ENCODE data around the gene LRRC75B. TPM values are rescaled to one million over a fixed set of nuclear protein-coding genes. Genes with fewer than 3 reads are reported as not detected.
"Not testable (repeated sequence)": the region's sequence is repeated elsewhere in the genome, so short reads cannot be mapped to it uniquely, and the experiment has no call there.

Gene LRRC75B
- total RNA-seq, 1 experiment from 2014 or later, result 0.86 TPM

DNA sequence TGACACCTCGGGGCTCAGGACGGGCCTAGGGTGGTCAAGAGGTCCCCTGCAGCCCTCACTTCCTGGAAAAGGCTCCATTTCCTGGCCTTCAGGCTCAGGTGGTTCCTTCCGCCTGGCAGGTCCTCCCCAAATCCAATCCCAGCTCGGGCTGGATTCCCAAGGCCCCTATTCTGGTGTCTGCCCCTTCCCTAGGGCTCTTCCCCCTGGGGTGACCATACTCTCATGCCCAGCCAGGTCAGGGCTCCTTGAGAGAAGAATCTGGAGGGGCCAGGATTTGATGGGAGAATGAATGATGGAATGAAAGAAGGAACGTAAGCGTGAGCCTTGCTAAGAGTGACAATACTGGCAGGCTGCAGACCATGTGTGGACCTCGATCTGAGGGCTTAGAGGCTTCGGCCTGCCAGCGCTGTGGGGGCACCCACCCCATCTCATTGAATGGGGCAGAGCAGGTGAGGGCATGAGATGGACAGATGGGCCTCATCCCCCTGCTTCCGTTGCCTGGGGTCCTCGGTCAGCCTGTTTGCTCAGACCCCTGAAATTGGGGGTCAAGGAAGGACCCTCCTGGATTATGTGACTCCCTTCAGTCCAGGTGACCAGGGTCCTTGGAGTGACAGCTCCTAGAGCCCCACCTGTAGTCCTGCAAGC is 9.4 kb upstream of the LRRC75B start:
- CTCF ChIA-PET; H3K9me3 ChIP-seq (ENCODE audit: low read depth, low read length, poor library complexity, severe bottlenecking); intact Hi-C loops (cut with micrococcal nuclease; ENCODE audit: unreplicated experiment); H3K4me1 ChIP-seq (ENCODE audit: insufficient read depth, low read length, poor library complexity, severe bottlenecking); BruUV-seq (replicated peaks); H3K27me3 ChIP-seq (replicated peaks; ENCODE audit: insufficient read depth, low read depth, low read length, poor library complexity); DNase-seq (ENCODE audit: low spot score); H3K36me3 ChIP-seq (ENCODE audit: insufficient read depth, low read length, poor library complexity, severe bottlenecking); H3K27ac ChIP-seq (ENCODE audit: low read depth, low read length, poor library complexity, severe bottlenecking); H3K4me3 ChIP-seq (ENCODE audit: low read depth, low read length, poor library complexity, severe bottlenecking); POLR2A ChIA-PET (ENCODE audit: low non-redundant PET): not testable (repeated sequence)

DNA sequence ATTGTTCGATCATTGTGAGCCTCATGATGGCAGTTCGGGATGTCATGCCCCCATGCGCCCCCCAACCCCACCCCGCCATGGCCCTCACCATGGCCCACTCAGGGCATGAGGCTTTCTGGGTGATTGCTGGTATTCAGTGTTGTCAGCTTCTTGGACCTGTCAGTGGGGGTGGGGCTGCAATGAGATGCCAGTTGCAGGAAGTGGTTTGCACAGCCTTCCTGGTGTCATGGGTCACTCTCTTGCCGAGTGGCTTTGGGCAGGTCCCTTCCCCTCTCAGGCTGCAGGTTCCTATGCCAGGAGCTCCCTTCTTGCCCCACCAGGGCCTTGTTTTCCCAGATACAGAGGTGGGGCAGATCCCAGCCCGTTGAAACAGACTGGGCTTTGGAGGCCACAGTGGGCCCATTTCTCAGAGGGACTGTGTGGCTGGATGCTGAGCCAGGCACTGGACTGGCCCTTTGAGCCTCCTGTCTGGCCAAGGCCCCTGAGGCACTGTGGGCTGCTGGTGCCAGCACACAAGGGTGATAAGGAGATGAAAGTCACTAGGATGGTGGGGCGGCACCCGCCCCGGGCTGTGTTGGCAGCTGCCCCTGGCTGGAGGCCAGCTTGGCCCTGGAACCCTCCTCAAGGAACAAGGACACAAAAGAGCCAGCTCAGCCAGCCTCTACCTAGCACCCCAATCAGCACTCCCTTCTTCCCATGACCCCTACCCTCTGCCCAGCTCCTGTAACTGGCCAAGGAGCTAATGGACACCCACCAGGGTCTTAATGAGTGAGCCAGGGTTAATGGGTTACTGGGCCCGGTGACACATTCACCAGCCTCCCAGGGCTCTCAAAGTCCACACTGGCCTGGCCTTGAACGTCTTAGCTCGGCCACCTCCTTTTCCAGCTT is 8.6 kb upstream of the LRRC75B start:
- intact Hi-C loops (cut with micrococcal nuclease; ENCODE audit: unreplicated experiment), result no loop called here
- no TSS peak for BruUV-seq (replicated peaks)
- TF ChIP-seq, protein P1, sequence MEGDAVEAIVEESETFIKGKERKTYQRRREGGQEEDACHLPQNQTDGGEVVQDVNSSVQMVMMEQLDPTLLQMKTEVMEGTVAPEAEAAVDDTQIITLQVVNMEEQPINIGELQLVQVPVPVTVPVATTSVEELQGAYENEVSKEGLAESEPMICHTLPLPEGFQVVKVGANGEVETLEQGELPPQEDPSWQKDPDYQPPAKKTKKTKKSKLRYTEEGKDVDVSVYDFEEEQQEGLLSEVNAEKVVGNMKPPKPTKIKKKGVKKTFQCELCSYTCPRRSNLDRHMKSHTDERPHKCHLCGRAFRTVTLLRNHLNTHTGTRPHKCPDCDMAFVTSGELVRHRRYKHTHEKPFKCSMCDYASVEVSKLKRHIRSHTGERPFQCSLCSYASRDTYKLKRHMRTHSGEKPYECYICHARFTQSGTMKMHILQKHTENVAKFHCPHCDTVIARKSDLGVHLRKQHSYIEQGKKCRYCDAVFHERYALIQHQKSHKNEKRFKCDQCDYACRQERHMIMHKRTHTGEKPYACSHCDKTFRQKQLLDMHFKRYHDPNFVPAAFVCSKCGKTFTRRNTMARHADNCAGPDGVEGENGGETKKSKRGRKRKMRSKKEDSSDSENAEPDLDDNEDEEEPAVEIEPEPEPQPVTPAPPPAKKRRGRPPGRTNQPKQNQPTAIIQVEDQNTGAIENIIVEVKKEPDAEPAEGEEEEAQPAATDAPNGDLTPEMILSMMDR (conservative IDR thresholded peaks at IDR 0.05; ENCODE audit: low read depth, low read length), result no peak
- TF ChIP-seq EZH2 (IDR thresholded peaks at IDR 0.05; ENCODE audit: borderline replicate concordance, low read depth, low read length, poor library complexity, severe bottlenecking), result no peak
- CTCF ChIA-PET, result no interaction called here
- H3K4me1 ChIP-seq (ENCODE audit: insufficient read depth, low read length, poor library complexity, severe bottlenecking), result no peaks in the 10 kb centered on the region
- POLR2A ChIA-PET (ENCODE audit: low non-redundant PET), result no interaction called here
- no peak overlapping the region for H3K4me3 ChIP-seq (ENCODE audit: low read depth, low read length, poor library complexity, severe bottlenecking)
- no peaks in the 10 kb centered on the region for H3K36me3 ChIP-seq (ENCODE audit: insufficient read depth, low read length, poor library complexity, severe bottlenecking)
- no peak overlapping the region for H3K27ac ChIP-seq (ENCODE audit: low read depth, low read length, poor library complexity, severe bottlenecking)
- DNase-seq (ENCODE audit: low spot score), result no peak
- no peaks in the 10 kb centered on the region for H3K27me3 ChIP-seq (replicated peaks; ENCODE audit: insufficient read depth, low read depth, low read length, poor library complexity)
- H3K9me3 ChIP-seq (ENCODE audit: low read depth, low read length, poor library complexity, severe bottlenecking), result no peaks in the 10 kb centered on the region

DNA sequence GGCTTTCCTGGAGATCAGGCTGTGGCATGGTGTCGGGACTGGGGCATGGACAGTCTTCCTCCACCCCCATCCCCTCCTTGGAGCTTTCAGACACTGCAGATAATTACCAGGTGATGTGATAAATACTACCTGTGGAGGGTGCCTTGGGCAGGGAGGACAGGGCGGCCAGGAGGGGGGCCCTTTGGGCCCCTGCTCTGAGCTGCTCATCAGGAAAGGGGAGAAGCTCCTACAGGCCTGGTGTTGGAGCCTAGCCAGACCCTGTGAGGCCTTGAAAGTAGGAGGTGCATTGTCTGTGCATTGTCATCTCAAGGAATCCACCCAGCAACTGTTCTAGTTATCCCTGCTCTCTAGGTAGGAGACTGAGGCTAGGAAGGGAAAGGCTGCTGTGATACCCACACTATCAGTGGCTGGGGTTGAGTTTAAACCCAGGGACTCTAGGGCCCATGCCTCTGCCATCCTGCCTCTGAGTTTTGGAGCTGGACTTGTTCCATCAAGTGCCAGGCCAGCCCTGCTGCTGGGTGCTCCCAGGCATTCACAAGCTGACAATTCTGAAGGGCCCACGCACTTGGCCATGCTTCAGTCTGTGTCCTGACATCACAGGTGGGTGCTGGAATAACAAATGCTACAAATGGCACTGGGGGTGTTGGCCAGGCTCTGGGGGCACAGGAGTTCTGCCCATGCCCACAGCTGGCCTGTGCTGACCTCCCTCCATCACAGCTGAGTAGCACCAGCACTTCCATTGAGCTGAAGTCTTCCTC is 7.3 kb upstream of the LRRC75B start:
- H3K4me3 ChIP-seq (ENCODE audit: low read depth, low read length, poor library complexity, severe bottlenecking); H3K27ac ChIP-seq (ENCODE audit: low read depth, low read length, poor library complexity, severe bottlenecking); H3K9me3 ChIP-seq (ENCODE audit: low read depth, low read length, poor library complexity, severe bottlenecking); POLR2A ChIA-PET (ENCODE audit: low non-redundant PET); H3K27me3 ChIP-seq (replicated peaks; ENCODE audit: insufficient read depth, low read depth, low read length, poor library complexity); intact Hi-C loops (cut with micrococcal nuclease; ENCODE audit: unreplicated experiment); CTCF ChIA-PET; DNase-seq (ENCODE audit: low spot score); H3K36me3 ChIP-seq (ENCODE audit: insufficient read depth, low read length, poor library complexity, severe bottlenecking); H3K4me1 ChIP-seq (ENCODE audit: insufficient read depth, low read length, poor library complexity, severe bottlenecking); BruUV-seq (replicated peaks): not testable (repeated sequence)

DNA sequence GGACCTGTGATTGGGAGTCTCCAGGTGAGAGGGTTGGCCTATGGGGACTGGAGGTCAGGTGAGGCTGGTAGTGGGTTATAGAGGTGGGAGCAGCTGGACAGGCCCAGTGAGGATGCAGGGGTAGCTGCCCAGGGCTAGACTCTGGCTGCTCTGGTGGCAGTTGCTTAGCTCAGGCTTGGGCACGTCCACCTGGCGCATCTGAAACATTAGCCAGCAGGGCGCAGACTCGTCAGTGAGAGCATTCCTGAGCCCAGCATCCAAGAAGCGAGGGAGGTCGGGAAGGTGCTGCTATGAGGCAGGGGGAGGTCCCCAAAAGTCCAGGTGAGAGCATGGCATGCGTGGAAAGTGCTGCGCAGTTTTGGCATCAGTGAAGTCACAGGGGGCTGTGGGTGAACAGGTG is 6.6 kb upstream of the LRRC75B start:
- ChIA-PET CTCF (no interaction called here), POLR2A (ENCODE audit: low non-redundant PET) (no interaction called here)
- no TSS peak for BruUV-seq (replicated peaks)
- Histone ChIP-seq H3K4me3 (ENCODE audit: low read depth, low read length, poor library complexity, severe bottlenecking) (no peak overlapping the region), H3K4me1 (ENCODE audit: insufficient read depth, low read length, poor library complexity, severe bottlenecking) (no peaks in the 10 kb centered on the region), H3K27ac (ENCODE audit: low read depth, low read length, poor library complexity, severe bottlenecking) (no peak overlapping the region), H3K9me3 (ENCODE audit: low read depth, low read length, poor library complexity, severe bottlenecking) (no peaks in the 10 kb centered on the region), H3K27me3 (replicated peaks; ENCODE audit: insufficient read depth, low read depth, low read length, poor library complexity) (no peaks in the 10 kb centered on the region), H3K36me3 (ENCODE audit: insufficient read depth, low read length, poor library complexity, severe bottlenecking) (no peaks in the 10 kb centered on the region)
- TF ChIP-seq, protein P1 (conservative IDR thresholded peaks at IDR 0.05; ENCODE audit: low read depth, low read length), result no peak
- no peak for TF ChIP-seq EZH2 (IDR thresholded peaks at IDR 0.05; ENCODE audit: borderline replicate concordance, low read depth, low read length, poor library complexity, severe bottlenecking)
- intact Hi-C loops (cut with micrococcal nuclease; ENCODE audit: unreplicated experiment), result no loop called here
- DNase-seq (ENCODE audit: low spot score), result no peak

DNA sequence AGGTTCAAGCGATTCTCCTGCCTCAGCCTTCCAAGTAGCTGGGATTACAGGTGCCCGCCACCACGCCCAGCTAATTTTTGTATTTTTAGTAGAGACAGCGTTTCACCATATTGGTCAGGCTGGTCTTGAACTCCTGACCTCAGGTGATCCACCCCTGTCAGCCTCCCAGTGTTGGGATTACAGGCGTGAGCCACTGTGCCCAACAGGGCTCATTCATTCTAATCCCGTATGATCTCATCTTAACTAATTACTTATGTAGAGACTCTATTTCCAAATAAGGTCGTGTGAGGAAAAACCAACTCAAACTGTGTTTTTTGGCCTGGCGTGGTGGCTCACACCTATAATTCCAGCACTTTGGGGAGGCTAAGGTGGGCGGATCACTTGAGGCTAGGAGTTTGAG is 4.2 kb upstream of the LRRC75B start:
- H3K4me3 ChIP-seq (ENCODE audit: low read depth, low read length, poor library complexity, severe bottlenecking); H3K36me3 ChIP-seq (ENCODE audit: insufficient read depth, low read length, poor library complexity, severe bottlenecking); BruUV-seq (replicated peaks); H3K9me3 ChIP-seq (ENCODE audit: low read depth, low read length, poor library complexity, severe bottlenecking); DNase-seq (ENCODE audit: low spot score); H3K27me3 ChIP-seq (replicated peaks; ENCODE audit: insufficient read depth, low read depth, low read length, poor library complexity); H3K4me1 ChIP-seq (ENCODE audit: insufficient read depth, low read length, poor library complexity, severe bottlenecking); intact Hi-C loops (cut with micrococcal nuclease; ENCODE audit: unreplicated experiment); CTCF ChIA-PET; H3K27ac ChIP-seq (ENCODE audit: low read depth, low read length, poor library complexity, severe bottlenecking): not testable (repeated sequence)
- POLR2A ChIA-PET (ENCODE audit: low non-redundant PET), result interaction anchor here (0.6 kb wide), 1 partner anchor 173 kb away, joined by 3 read pairs; no protein-coding TSS in a partner anchor
